HTR-8/SVneo (cell line): Measurements from ENCODE around the gene ANAPC13.
A peak's percentile ranks its signal among the peaks of the same experiment; 100 is the strongest.

ENCODE experiments used
- DNase-seq: peaks from one replicate; pipeline ENCODE4 v3.0.0; 2011; ENCODE audit warnings: low spot score, mixed read lengths; ENCODE audit not compliant: insufficient read length
- FAIRE-seq: peaks from 2 replicates; lab custom pipeline; 2011; peaks lifted over from hg19 to GRCh38; lab: Jason Lieb, UNC

The ANAPC13 gene

DNA sequence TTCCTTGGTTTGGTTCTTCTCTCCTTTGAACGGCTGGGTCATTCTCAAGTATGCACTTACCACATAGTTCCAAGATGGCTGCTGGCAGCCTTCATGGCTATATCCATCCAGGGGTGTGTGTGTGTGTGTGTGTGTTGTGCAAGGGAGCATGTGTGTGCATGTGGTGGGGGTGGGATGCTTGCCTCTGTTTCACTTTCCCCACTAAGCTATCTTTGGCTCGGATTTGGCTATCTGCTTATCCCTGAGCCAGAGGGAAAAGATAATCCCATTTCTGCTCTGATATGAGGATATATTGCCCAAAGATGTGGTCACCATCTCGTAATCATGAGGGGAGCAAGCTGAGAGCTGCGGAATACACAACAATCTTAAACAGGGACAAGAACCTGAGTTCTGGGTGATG, 26.2 kb downstream of the ANAPC13 start:
- FAIRE-seq (no peak), DNase-seq (no peak)

DNA sequence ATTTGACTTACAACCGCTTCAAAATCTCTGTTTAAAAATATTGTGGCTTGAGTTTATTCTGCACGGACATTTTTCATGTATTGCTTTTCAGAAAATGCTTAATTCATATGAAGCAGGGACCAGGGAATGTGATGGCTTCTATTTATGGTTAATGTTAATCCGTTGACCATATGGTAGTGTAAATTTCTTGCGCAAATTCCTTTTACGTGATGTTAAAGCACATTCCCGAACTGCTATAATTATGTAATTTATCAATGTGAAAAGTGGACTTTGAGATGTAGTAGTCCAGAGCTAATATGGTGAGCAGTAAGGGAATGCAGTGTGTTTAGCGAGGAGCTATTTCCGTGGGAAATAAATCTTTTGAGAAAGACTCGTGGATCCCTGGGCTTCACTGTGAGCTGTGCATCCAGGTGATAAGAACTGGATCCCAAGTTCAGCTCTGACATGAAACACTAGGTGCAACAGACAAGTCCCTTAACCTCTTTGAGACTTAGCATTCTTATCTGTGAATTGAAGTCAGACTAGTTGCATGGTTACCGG, 27.3 kb downstream of the ANAPC13 start:
- DNase-seq (no peak), FAIRE-seq (no peak)

DNA sequence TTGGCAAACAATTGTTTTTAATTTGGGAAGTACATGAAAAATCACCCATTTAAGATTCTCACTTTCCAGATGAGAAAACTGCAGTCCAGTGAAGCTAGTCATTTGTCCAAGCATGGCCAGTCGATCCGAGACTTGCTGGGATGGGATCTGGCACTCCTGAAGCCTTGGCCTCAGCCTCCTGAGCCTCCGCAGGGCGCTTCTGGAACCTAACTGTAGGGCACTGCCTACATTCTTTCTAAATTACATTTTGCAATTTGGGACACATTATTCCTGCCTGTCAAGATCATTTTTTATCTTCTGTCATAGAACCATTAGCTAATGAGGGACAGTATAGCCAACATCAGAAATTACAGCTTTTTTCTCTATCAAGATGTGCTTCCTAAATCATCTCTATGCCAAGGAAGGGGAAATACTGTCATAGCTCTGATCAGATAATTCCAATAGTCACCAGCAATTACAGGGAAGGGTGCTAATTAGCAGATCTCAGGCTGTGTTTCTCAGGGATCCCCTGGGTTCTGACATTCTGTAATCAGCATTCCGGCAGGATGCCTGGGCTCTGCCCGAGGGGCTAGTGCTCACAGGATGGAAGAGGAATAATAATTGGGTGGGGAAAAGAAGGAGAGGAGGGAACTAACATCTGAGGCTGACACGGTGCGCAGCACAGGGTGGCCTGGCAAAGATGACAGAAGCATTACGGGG, 28.3 kb downstream of the ANAPC13 start:
- DNase-seq: no peak
- no peak for FAIRE-seq

GRCh38 chr3:134453631-134454030, 32.2 kb downstream of the ANAPC13 start:
- FAIRE-seq (no peak), DNase-seq (no peak)

GRCh38 chr3:134449951-134450350, 35.8 kb downstream of the ANAPC13 start:
- DNase-seq (no peak), FAIRE-seq (no peak)

- DNase-seq (no peak), FAIRE-seq (no peak)
Measured at GRCh38 chr3:134449277-134449676, 36.5 kb downstream of the ANAPC13 start.

- DNase-seq (no peak), FAIRE-seq (no peak)
Measured at GRCh38 chr3:134448664-134449063, 37.1 kb downstream of the ANAPC13 start.

- DNase-seq: no peak
- FAIRE-seq: no peak
Measured at GRCh38 chr3:134447351-134447750, 38.4 kb downstream of the ANAPC13 start.

GRCh38 chr3:134446800-134447199, 39.0 kb downstream of the ANAPC13 start:
- FAIRE-seq (no peak), DNase-seq (no peak)

DNA sequence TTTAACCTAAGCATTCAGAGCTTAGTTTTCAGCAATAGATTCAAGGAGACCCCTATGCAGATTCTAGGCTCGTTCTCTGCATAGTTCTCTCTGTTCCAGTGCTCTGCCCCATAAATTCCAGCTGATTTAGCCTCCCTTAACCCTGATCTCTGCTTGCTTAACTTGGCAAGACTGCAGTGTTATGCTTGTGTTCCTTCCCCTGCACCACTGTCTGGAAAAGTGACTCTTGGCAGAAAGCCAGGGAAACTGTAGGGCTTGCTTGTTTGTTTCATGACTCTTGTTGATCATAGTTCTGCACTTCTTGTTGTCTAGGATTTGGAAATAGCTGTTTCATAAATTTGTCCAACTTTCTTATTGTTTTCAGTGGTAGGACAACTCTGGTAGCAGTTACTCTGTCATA, 40.1 kb downstream of the ANAPC13 start:
- FAIRE-seq (no peak), DNase-seq (no peak)

- DNase-seq: no peak
- no peak for FAIRE-seq
Measured at GRCh38 chr3:134445095-134445494, 40.7 kb downstream of the ANAPC13 start.

DNA sequence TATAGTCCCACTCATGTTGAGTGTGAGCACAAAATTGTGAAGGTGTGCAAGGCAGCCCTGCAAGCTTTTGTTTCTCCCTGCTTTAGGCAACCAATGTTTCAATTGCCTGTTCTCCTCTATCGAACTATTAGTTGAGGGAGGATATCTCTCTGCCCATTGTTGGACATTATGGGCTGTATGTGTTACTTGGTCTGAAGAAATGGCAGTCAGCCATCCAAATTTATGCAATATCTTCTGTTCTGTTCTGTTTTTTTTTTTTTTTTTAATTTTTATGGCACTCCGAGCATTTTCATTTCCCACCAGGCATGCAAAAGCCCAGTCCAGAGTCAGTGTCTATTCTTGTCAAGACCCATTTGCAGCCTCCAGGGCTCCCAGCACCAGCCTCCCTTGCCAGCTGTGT, 44.0 kb downstream of the ANAPC13 start:
- DNase-seq (no peak), FAIRE-seq (no peak)

- FAIRE-seq: peak; percentile 42
- no peak for DNase-seq
Measured at GRCh38 chr3:134441321-134441720, 44.5 kb downstream of the ANAPC13 start.

DNA sequence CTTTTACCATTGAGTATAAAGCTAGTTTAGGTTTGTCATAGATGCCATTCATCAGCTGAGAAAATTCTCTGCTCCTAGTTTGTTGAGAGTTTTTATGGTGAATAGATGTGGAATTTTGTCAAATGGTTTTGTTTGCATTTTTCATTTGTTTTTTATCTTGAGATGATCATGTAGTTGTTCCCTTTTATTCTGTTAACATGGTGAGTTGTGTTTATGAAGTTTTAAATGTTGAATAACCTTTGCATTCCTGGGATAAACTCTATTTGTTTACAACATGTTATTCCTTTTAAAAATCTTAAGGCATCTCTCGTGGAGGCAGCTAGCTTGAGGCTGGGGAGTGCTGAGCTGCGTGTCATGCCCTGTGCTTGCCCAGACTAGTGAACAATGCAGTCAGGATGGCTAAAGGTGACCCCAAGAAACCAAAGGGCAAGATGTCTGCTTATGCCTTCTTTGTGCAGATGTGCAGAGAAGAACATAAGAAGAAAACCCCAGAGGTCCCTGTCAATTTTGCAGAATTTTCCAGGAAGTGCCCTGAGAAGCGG, 48.5 kb downstream of the ANAPC13 start:
- DNase-seq (no peak), FAIRE-seq (peak; percentile 76)

- FAIRE-seq: no peak
- DNase-seq: no peak
Measured at GRCh38 chr3:134432236-134432635, 53.5 kb downstream of the ANAPC13 start.

GRCh38 chr3:134430950-134431445, 54.8 kb downstream of the ANAPC13 start:
- DNase-seq (peak; percentile 48), FAIRE-seq (peak; percentile 54)

GRCh38 chr3:134430174-134430573, 55.6 kb downstream of the ANAPC13 start:
- DNase-seq (no peak), FAIRE-seq (no peak)

- FAIRE-seq (no peak), DNase-seq (no peak)
Measured at GRCh38 chr3:134428401-134428800, 57.4 kb downstream of the ANAPC13 start.
